DOHH2 (cell line): ENCODE results near the gene FHOD1.

Experiments
- H3F3A ChIP-seq: fragments of 200-600 bp; sonication (generic), shearing (Covaris generic); 2 replicates; pipeline ENCODE4 v1.6.0; 2016; ENCODE audit warnings: antibody characterized with exemption, mild to moderate bottlenecking; ENCODE audit not compliant: control insufficient read depth, insufficient read depth
- H3K27ac ChIP-seq: fragments of 200-600 bp; sonication (generic); 2 replicates; pipeline ENCODE4 v1.5.1; 2014; ENCODE audit warnings: low read depth, mild to moderate bottlenecking, low read length, moderate library complexity
- H3K27me3 ChIP-seq: fragments of 200-600 bp; sonication (generic); 2 replicates; pipeline ENCODE4 v1.6.1; 2014; ENCODE audit warnings: mild to moderate bottlenecking, low read length, mixed read lengths; ENCODE audit not compliant: control insufficient read depth
- H3K36me3 ChIP-seq: fragments of 200-600 bp; sonication (generic); 2 replicates; pipeline ENCODE4 v1.6.1; 2014; ENCODE audit warnings: mild to moderate bottlenecking, low read length, moderate library complexity, mixed read lengths; ENCODE audit not compliant: control insufficient read depth
- H3K4me1 ChIP-seq: fragments of 200-600 bp; sonication (generic); 2 replicates; pipeline ENCODE4 v1.6.1; 2014; ENCODE audit warnings: mild to moderate bottlenecking, low read length, mixed read lengths; ENCODE audit not compliant: control insufficient read depth
- H3K4me2 ChIP-seq: fragments of 200-600 bp; sonication (generic); 2 replicates; pipeline ENCODE4 v1.6.0; 2014; ENCODE audit warnings: mild to moderate bottlenecking, low read length, moderate library complexity
- H3K4me3 ChIP-seq: fragments of 200-600 bp; sonication (generic); 2 replicates; pipeline ENCODE4 v1.5.1; 2014; ENCODE audit warnings: mild to moderate bottlenecking, low read length, mixed read lengths
- H3K79me2 ChIP-seq: fragments of 200-600 bp; sonication (generic); 2 replicates; pipeline ENCODE4 v1.6.1; 2014; ENCODE audit warnings: mild to moderate bottlenecking, low read length, mixed read lengths; ENCODE audit not compliant: control insufficient read depth
- H3K9me2 ChIP-seq: fragments of 200-600 bp; sonication (generic); replicated peaks from 2 replicates; pipeline ENCODE4 v1.6.1; 2014; ENCODE audit warnings: mild to moderate bottlenecking, low read length, mixed read lengths; ENCODE audit not compliant: control insufficient read depth
- H3K9me3 ChIP-seq: fragments of 200-600 bp; sonication (generic); 2 replicates; pipeline ENCODE4 v1.6.1; 2014; ENCODE audit warnings: antibody characterized with exemption, low read length, mixed read lengths; ENCODE audit not compliant: control insufficient read depth, insufficient read depth
- H4K20me1 ChIP-seq: fragments of 200-600 bp; sonication (generic); 2 replicates; pipeline ENCODE4 v1.6.0; 2014; ENCODE audit warnings: low read depth, mild to moderate bottlenecking, antibody characterized with exemption, low read length, moderate library complexity; ENCODE audit not compliant: control insufficient read depth, insufficient read depth
- CTCF ChIP-seq: fragments of 200-600 bp; sonication (generic); IDR thresholded peaks from one replicate; pipeline ENCODE4 v1.5.1; 2014; ENCODE audit warnings: antibody characterized with exemption, mild to moderate bottlenecking, low read depth, low read length; ENCODE audit not compliant: poor library complexity, severe bottlenecking
- EZH2phosphoT487 ChIP-seq: fragments of 200-600 bp; sonication (generic); IDR thresholded peaks from 2 replicates; pipeline ENCODE4 v1.6.1; 2017; ENCODE audit warnings: borderline replicate concordance, mild to moderate bottlenecking, antibody characterized with exemption, low read length, moderate library complexity, mixed read lengths

FHOD1 gene

DNA sequence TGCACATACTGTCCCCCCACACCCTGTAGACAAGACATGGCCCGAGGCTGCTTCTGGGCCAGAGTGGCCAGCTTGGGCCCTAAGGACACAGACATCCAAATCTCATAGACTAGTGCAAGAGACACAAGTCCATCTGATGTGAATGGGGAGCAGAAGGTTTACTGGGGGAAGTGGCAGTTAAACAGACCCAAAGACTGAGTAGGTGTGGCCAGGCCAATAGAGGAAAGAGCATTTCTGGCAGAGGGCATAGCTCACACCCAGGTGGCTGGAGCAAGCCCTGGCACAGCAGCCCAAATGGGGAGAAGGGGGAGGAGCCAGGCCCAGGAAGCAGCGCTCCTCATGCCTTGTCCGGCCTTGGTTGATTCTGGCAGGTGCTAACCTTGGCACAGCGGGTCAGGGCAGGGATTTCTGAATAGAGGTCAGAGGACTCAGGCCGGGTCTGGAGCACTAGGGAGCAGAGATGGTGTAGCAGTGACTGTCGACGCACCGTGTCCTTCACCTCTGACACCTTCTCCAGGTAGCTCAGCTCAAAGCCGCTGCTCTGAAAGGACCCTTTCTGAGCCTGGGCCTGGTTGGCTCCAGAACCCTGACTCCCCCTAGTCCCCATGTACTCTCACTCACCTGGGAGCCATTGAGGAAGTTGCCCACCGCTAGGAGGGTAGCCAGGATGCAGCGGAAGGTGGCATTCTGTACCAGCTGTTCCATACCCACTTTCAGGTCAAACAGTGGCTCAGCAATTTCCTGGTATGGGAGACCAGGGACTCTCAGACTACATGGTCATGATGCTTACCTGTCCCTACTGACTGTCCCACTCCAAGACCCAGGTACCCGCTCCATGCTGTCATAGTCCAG lies 16.2 kb downstream of the FHOD1 start:
- Histone ChIP-seq H3K27me3 (no peaks in the 10 kb centered on the region), H3K27ac (no peak overlapping the region), H3K4me3 (no peak overlapping the region), H3K36me3 (peaks cover 41% of the 10 kb centered on the region), H3K9me2 (no peaks in the 10 kb centered on the region), H3K79me2 (peaks cover 21% of the 10 kb centered on the region), H3K4me1 (peaks cover 16% of the 10 kb centered on the region), H3K4me2 (no peak overlapping the region), H3F3A (no peaks in the 10 kb centered on the region), H4K20me1 (peaks cover 2% of the 10 kb centered on the region; the same call in 1 of the 2 replicates), H3K9me3 (no peaks in the 10 kb centered on the region)
- TF ChIP-seq EZH2phosphoT487 (no peak), CTCF (no peak)

DNA sequence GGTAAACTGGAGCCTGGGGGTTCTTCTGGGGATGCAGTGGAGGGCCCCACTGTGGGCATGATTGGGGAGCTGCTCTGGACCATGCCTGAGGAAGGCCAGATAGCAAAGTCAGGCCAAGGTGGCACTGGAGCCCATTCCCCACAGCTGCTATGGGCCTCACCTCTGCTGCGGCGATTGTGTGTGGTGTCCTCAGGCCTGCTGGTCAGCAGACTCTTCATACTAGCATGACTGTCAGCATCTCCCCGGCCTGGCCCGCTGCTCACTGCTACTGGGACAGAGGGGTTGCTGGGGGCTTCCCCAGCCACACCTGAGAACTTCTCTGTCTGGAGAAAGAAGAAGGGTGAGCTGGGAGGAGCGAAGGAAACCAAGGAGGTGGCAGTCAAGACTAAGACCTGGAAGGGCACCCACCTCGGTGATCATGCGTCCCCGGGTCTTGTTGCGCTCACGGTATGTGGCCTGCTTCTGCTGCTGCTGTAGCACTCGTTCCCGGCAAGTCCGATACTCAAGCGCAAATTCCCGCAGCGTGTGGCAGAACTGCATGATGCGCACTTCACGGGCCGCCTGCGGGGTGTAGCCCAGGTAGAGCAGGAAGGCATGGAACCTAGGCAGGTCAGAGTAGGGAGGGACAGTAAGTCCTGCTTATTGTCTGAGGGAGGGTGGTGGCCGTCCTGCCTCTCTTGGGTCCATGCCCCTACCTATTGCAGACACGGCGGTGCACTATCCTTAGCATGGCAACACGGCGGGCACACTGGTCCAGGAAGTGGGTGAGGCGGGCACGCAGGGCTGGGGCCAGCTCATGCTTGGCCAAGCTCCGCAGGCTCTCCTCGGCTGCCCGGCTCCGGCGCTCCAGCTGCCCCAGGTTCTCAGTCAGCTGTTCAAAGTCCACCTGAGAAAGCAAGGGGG lies 17.1 kb downstream of the FHOD1 start:
- H3F3A ChIP-seq = no peaks in the 10 kb centered on the region
- H3K9me3 ChIP-seq = no peaks in the 10 kb centered on the region
- H3K27me3 ChIP-seq = no peaks in the 10 kb centered on the region
- TF ChIP-seq CTCF (no peak), EZH2phosphoT487 (no peak)
- H3K79me2 ChIP-seq = peaks cover 21% of the 10 kb centered on the region
- peaks cover 37% of the 10 kb centered on the region for H3K36me3 ChIP-seq
- no peak overlapping the region for H3K4me3 ChIP-seq
- peaks cover 24% of the 10 kb centered on the region for H3K4me1 ChIP-seq
- no peak overlapping the region for H3K27ac ChIP-seq
- H3K9me2 ChIP-seq = no peaks in the 10 kb centered on the region
- no peak overlapping the region for H3K4me2 ChIP-seq
- no peaks in the 10 kb centered on the region for H4K20me1 ChIP-seq

DNA sequence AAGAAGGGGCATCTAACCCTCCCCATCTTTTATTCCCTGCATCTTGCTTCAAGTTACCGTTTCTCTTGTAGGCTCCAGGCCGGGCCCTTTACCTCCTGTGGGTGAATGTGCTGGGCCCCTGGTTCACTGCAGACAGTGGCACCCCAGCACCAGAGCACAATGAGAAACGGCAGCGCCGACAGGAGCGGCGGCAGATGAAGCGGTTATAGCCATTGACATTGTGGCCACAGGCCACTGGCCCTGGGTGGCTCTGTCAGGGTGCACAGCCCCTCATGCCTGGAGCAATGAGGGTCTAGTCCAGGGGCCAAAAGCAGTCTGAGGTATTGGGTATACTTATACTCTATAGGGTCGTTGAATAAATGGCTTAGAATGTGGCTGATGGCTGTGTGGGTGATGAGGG lies 18.4 kb downstream of the FHOD1 start:
- H3F3A ChIP-seq = no peaks in the 10 kb centered on the region
- no peaks in the 10 kb centered on the region for H3K27me3 ChIP-seq
- H3K36me3 ChIP-seq = peaks cover 37% of the 10 kb centered on the region
- H3K4me2 ChIP-seq = no peak overlapping the region
- no peaks in the 10 kb centered on the region for H3K9me2 ChIP-seq
- H3K4me3 ChIP-seq = no peak overlapping the region
- H3K79me2 ChIP-seq = peaks cover 21% of the 10 kb centered on the region
- no peak for TF ChIP-seq EZH2phosphoT487
- TF ChIP-seq CTCF = no peak
- no peak overlapping the region for H3K27ac ChIP-seq
- H3K9me3 ChIP-seq = no peaks in the 10 kb centered on the region
- H3K4me1 ChIP-seq = peaks cover 25% of the 10 kb centered on the region
- no peaks in the 10 kb centered on the region for H4K20me1 ChIP-seq
